GM12878 (cell line): ENCODE results near the gene TNNT2. TPM values are rescaled to one million over a fixed set of nuclear protein-coding genes. Genes with fewer than 3 reads are reported as not detected.

Experiments
- ATAC-seq: fragments of 200-7000 bp; cut with Tn5 transposase; 3 replicates; pipeline ENCODE4 v1.9.1; 2020; ENCODE audit warnings: mild to moderate bottlenecking, moderate library complexity
- BruUV-seq: library from RNA; stranded (reverse); fragments of 400-500 nt; replicated peaks from 2 replicates; lab custom pipeline; 2021; lab: Mats Ljungman, UMichigan
- CTCF ChIA-PET: fragments of 300-600 bp; sonication (Branson Sonifier 250); formaldehyde crosslinking; extraction: SDS; loops from one replicate; lab custom pipeline; 2021; ENCODE audit warnings: inconsistent platforms; lab: Yijun Ruan, JAX
- POLR2A ChIA-PET: fragments of 350-600 bp; formaldehyde crosslinking; extraction: SDS; loops from one replicate; lab custom pipeline; 2021; ENCODE audit warnings: inconsistent platforms; lab: Charles Lee
- RAD21 ChIA-PET: fragments of 300-600 bp; sonication (Branson Sonifier 250); formaldehyde crosslinking; loops from one replicate; lab custom pipeline; 2023; ENCODE audit warnings: antibody characterized with exemption; ENCODE audit not compliant: unreplicated experiment; lab: Charles Lee
- SMC1A ChIA-PET: fragments of 300-600 bp; sonication (Branson Sonifier 250); formaldehyde crosslinking; loops from one replicate; lab custom pipeline; 2023; ENCODE audit not compliant: unreplicated experiment, uncharacterized antibody; lab: Charles Lee
- DNase-seq: peaks from one replicate; pipeline ENCODE4 v3.0.0-alpha.2; 2011; ENCODE audit warnings: low read depth, low spot score
- FAIRE-seq: peaks from 3 replicates; lab custom pipeline; 2011; peaks lifted over from hg19 to GRCh38; lab: Jason Lieb, UNC
- H2AFZ ChIP-seq: 2 replicates; pipeline ENCODE4 v1.6.0; 2011; ENCODE audit warnings: low read depth, low read length, control low read depth; ENCODE audit not compliant: control insufficient read depth
- H3K27ac ChIP-seq: 2 replicates; pipeline ENCODE4 v1.5.1; 2011; ENCODE audit warnings: control low read depth; ENCODE audit not compliant: control insufficient read depth, insufficient read depth
- H3K27me3 ChIP-seq, 2 experiments: replicated peaks in 1 of 2; 2 replicates each; pipeline versions ENCODE4 v1.6.0 to v1.6.1; 2011; ENCODE audit warnings: low read length in 1 of 2; ENCODE audit not compliant: control insufficient read depth in 2 of 2, insufficient read depth in 2 of 2
- H3K36me3 ChIP-seq, 2 experiments: 2 replicates each; pipeline ENCODE4 v1.5.1; 2011; ENCODE audit warnings: low read length in 1 of 2; ENCODE audit not compliant: control insufficient read depth in 2 of 2, insufficient read depth in 2 of 2
- H3K4me1 ChIP-seq: 2 replicates; pipeline ENCODE4 v1.6.1; 2011; ENCODE audit warnings: mild to moderate bottlenecking, low read length, moderate library complexity, mixed read lengths; ENCODE audit not compliant: control insufficient read depth, insufficient read depth
- H3K4me2 ChIP-seq: 2 replicates; pipeline ENCODE4 v1.6.0; 2011; ENCODE audit warnings: control low read depth; ENCODE audit not compliant: control insufficient read depth, insufficient read depth
- H3K4me3 ChIP-seq: fragments of 200-600 bp; sonication (generic); 2 replicates; pipeline ENCODE4 v1.5.1; 2016
- H3K79me2 ChIP-seq: 2 replicates; pipeline ENCODE4 v1.6.0; 2011; ENCODE audit warnings: low read length; ENCODE audit not compliant: control insufficient read depth, insufficient read depth
- H3K9ac ChIP-seq: 2 replicates; pipeline ENCODE4 v1.8.0; 2011; ENCODE audit warnings: low read length, control low read depth, mixed read lengths; ENCODE audit not compliant: control insufficient read depth, insufficient read depth
- H3K9me3 ChIP-seq: replicated peaks from 3 replicates; pipeline ENCODE4 v1.5.1; 2011; ENCODE audit warnings: mild to moderate bottlenecking, low read length; ENCODE audit not compliant: control insufficient read depth, insufficient read depth
- H4K20me1 ChIP-seq: 2 replicates; pipeline ENCODE4 v1.6.0; 2011; ENCODE audit not compliant: control insufficient read depth, insufficient read depth
- ATF7 ChIP-seq: fragments of 450-650 bp; IDR thresholded peaks from 2 replicates; pipeline ENCODE4 v1.6.1; 2016; ENCODE audit warnings: low read depth, mild to moderate bottlenecking
- CBX3 ChIP-seq: fragments of 200-600 bp; sonication (generic); IDR thresholded peaks from 2 replicates; pipeline ENCODE4 v1.6.1; 2016; ENCODE audit warnings: low read depth, borderline replicate concordance
- DPF2 ChIP-seq: fragments of 450-650 bp; IDR thresholded peaks from 2 replicates; pipeline ENCODE4 v1.6.1; 2017; ENCODE audit warnings: mild to moderate bottlenecking
- ETV6 ChIP-seq, 2 experiments: fragments of 450-650 bp in 1 of 2; IDR thresholded peaks in 1 of 2; conservative IDR thresholded peaks in 1 of 2; 2 replicates each; pipeline ENCODE4 v1.6.1; 2014; ENCODE audit warnings: antibody characterized with exemption in 1 of 2, borderline replicate concordance in 1 of 2, low read depth in 1 of 2, mild to moderate bottlenecking in 1 of 2, moderate library complexity in 1 of 2
- GATAD2B ChIP-seq: fragments of 450-650 bp; conservative IDR thresholded peaks from 2 replicates; pipeline ENCODE4 v1.6.1; 2017; ENCODE audit warnings: low read depth, mild to moderate bottlenecking, moderate library complexity
- HCFC1 ChIP-seq: fragments of 150-350 bp; IDR thresholded peaks from 2 replicates; pipeline ENCODE4 v1.6.1; 2014; ENCODE audit warnings: low read length
- JUNB ChIP-seq: IDR thresholded peaks from 2 replicates; pipeline ENCODE4 v1.6.1; 2016; ENCODE audit warnings: antibody characterized with exemption, mild to moderate bottlenecking
- MXI1 ChIP-seq: fragments of 150-350 bp; IDR thresholded peaks from 2 replicates; pipeline ENCODE4 v1.6.1; 2011; ENCODE audit warnings: low read depth, mild to moderate bottlenecking, inconsistent platforms, low read length, improper control_type of control experiment
- MYB ChIP-seq: fragments of 150-350 bp; IDR thresholded peaks from 2 replicates; pipeline ENCODE4 v1.6.1; 2014; ENCODE audit warnings: mild to moderate bottlenecking, low read depth, low read length, borderline replicate concordance
- RBBP5 ChIP-seq: fragments of 200-600 bp; sonication (generic); conservative IDR thresholded peaks from 2 replicates; pipeline ENCODE4 v1.6.1; 2016
- RELA ChIP-seq: fragments of 450-650 bp; IDR thresholded peaks from 2 replicates; pipeline ENCODE4 v1.8.0; 2014; ENCODE audit warnings: borderline replicate concordance; ENCODE audit not compliant: partially characterized antibody
- USF1 ChIP-seq: IDR thresholded peaks from 2 replicates; pipeline ENCODE4 v1.6.1; 2011; ENCODE audit warnings: borderline replicate concordance, low read depth, mild to moderate bottlenecking, moderate library complexity, mixed read lengths, low read length; ENCODE audit not compliant: insufficient read depth; ENCODE audit errors: extremely low read length
- YBX1 ChIP-seq: fragments of 450-650 bp; IDR thresholded peaks from 2 replicates; pipeline ENCODE4 v1.6.1; 2016; ENCODE audit warnings: antibody characterized with exemption
- YY1 ChIP-seq: IDR thresholded peaks from 2 replicates; pipeline ENCODE4 v1.6.1; 2011; ENCODE audit warnings: low read depth, mild to moderate bottlenecking, low read length
- ZBTB33 ChIP-seq: fragments of 450-650 bp; IDR thresholded peaks from 2 replicates; pipeline ENCODE4 v1.6.1; 2017; ENCODE audit warnings: mild to moderate bottlenecking
- ZBTB40 ChIP-seq: fragments of 450-650 bp; IDR thresholded peaks from 2 replicates; pipeline ENCODE4 v1.6.1; 2016; ENCODE audit warnings: mild to moderate bottlenecking, moderate library complexity, borderline replicate concordance
- WGBS: methylation state at CpG from one replicate; pipeline ENCODE4 v1.1.6; 2016; ENCODE audit warnings: low lambda C conversion rate; ENCODE audit not compliant: insufficient replicate concordance, insufficient coverage; ENCODE audit errors: missing lambda C conversion rate; 5-methylcytosine and 5-hydroxymethylcytosine counted together
- in situ Hi-C: fragments of 300-500 bp; cut with MboI; formaldehyde crosslinking; loops from 9 replicates; pipeline ENCODE4 v1.14.3; 2018; ENCODE audit warnings: mixed read lengths
- intact Hi-C: fragments of 100-400 bp; cut with micrococcal nuclease; formaldehyde crosslinking; loops from one replicate; pipeline ENCODE4 v1.14.2; 2022; ENCODE audit not compliant: unreplicated experiment
- polyA plus RNA-seq, 11 experiments: library from polyadenylated mRNA; depleted of rRNA in 4 of 11; unstranded in 6 of 11; stranded (reverse) in 5 of 11; fragments of >200 nt; fragmentation: Nextera tagmentation in 4 of 11; fragmentation: Illumina TruSeq in 1 of 11; extraction: Ambion mirVana in 4 of 11; extraction: Trizol in 1 of 11; gene quantifications; 1 replicate in 1 of 11; 2 replicates in 10 of 11; pipeline versions ENCODE4 v1.2.1 to v1.2.3, GENCODE V29; 2011 to 2016; ENCODE audit warnings: inconsistent platforms in 2 of 11, missing spikeins in 2 of 11, low read depth in 1 of 11
- total RNA-seq, 4 experiments: library from RNA; depleted of rRNA in 3 of 4; stranded (reverse); fragments of >200 nt in 3 of 4; fragmentation: Illumina TruSeq in 1 of 4; extraction: Trizol in 1 of 4; gene quantifications; 2 replicates each; pipeline versions ENCODE4 v1.2.1 to v1.2.3, GENCODE V29; 2013 to 2021

TNNT2 gene
- total and polyA plus RNA-seq, 10 of the 15 experiments (the other 5 are each of a cell fraction or from before 2014, with no cell fraction given): 2.2 TPM; not detected in 9

GRCh38 chr1:201422026-201422425 lies 44.5 kb upstream of the TNNT2 start (continued):
- TF ChIP-seq USF1 (no peak), MYB (no peak), MXI1 (no peak), HCFC1 (no peak), CBX3 (no peak), RBBP5 (no peak), YY1 (no peak), ETV6 (conservative IDR thresholded peaks at IDR 0.05 in 1 of 2, IDR thresholded peaks at IDR 0.05 in 1 of 2; ENCODE audit: borderline replicate concordance in 1 of 2, low read depth in 1 of 2) (no peak)

- Histone ChIP-seq H3K4me1 (peaks cover 9% of the 10 kb centered on the region), H3K79me2 (no peaks in the 10 kb centered on the region), H4K20me1 (no peaks in the 10 kb centered on the region), H3K4me2 (no peak overlapping the region), H3K36me3 (no peaks in the 10 kb centered on the region), H2AFZ (no peak overlapping the region), H3K9ac (no peak overlapping the region), H3K27ac (no peak overlapping the region), H3K4me3 (no peak overlapping the region), H3K9me3 (no peaks in the 10 kb centered on the region; the same call in 2 of the 3 replicates), H3K27me3 (no peaks in the 10 kb centered on the region; a peak in 2 of 4 replicates)
- POLR2A ChIA-PET: interaction anchor here (0.5 to 1.3 kb wide), 3 partner anchors 17 to 36 kb away, joined by 3 to 4 read pairs (median 3); no protein-coding TSS in a partner anchor
- 44% methylated on average over 8 of the region's 8 CpGs for WGBS
- intact Hi-C loops: no loop called here
- RAD21 ChIA-PET: interaction anchor here (2.5 to 3.0 kb wide), 3 partner anchors 15 to 35 kb away, joined by 7 to 17 read pairs (median 10); no protein-coding TSS in a partner anchor
- SMC1A ChIA-PET: interaction anchor here (1.0 to 3.0 kb wide), 6 partner anchors 10 to 35 kb away, joined by 3 to 16 read pairs (median 6); no protein-coding TSS in a partner anchor
- no TSS peak for BruUV-seq
- in situ Hi-C loops: no loop called here
- ATAC-seq (no peak; the same call in 2 of the 3 replicates), FAIRE-seq (no peak), DNase-seq (no peak)
- CTCF ChIA-PET: interaction anchor here (0.6 to 5.0 kb wide), 10 partner anchors 10 to 1107 kb away, joined by 3 to 25 read pairs (median 6); no protein-coding TSS in a partner anchor
- TF ChIP-seq DPF2 (no peak), YBX1 (no peak), ZBTB40 (no peak), JUNB (no peak), ZBTB33 (no peak), ATF7 (no peak), GATAD2B (no peak), RELA (no peak)
Measured at GRCh38 chr1:201421041-201421440, 43.6 kb upstream of the TNNT2 start.
